Ishikawa (cell line): ENCODE measurements around the gene SLC25A34.

Source experiments
- CEBPB ChIP-seq: IDR thresholded peaks from 2 replicates; pipeline ENCODE4 v1.6.1; 2012
- CREB1 ChIP-seq: IDR thresholded peaks from 2 replicates; pipeline ENCODE4 v1.6.1; 2012; ENCODE audit warnings: low read depth
- EGR1 ChIP-seq: IDR thresholded peaks from 2 replicates; pipeline ENCODE4 v1.6.1; 2012
- EP300 ChIP-seq: IDR thresholded peaks from 2 replicates; pipeline ENCODE4 v1.6.1; 2012; ENCODE audit warnings: borderline replicate concordance
- FOXM1 ChIP-seq: IDR thresholded peaks from 2 replicates; pipeline ENCODE4 v1.6.1; 2012; ENCODE audit warnings: low read depth, borderline replicate concordance
- NFIC ChIP-seq: IDR thresholded peaks from 2 replicates; pipeline ENCODE4 v1.6.1; 2012
- RAD21 ChIP-seq: IDR thresholded peaks from 2 replicates; pipeline ENCODE4 v1.6.1; 2012; ENCODE audit warnings: low read depth
- TAF1 ChIP-seq: IDR thresholded peaks from 2 replicates; pipeline ENCODE4 v1.6.1; 2012; ENCODE audit warnings: low read depth, mild to moderate bottlenecking
- TCF12 ChIP-seq: IDR thresholded peaks from 2 replicates; pipeline ENCODE4 v1.6.1; 2012; ENCODE audit warnings: low read depth
- TEAD4 ChIP-seq: IDR thresholded peaks from 2 replicates; pipeline ENCODE4 v1.6.1; 2012
- YY1 ChIP-seq: IDR thresholded peaks from 2 replicates; pipeline ENCODE4 v1.6.1; 2012; ENCODE audit warnings: low read depth
- ZBTB7A ChIP-seq: IDR thresholded peaks from 2 replicates; pipeline ENCODE4 v1.6.1; 2012; ENCODE audit warnings: low read depth
- TF ChIP-seq, protein P1 (sequence below): IDR thresholded peaks from 2 replicates; pipeline ENCODE4 v1.6.1; 2012; ENCODE audit warnings: low read depth, mild to moderate bottlenecking
- TF ChIP-seq, protein P2 (sequence below): IDR thresholded peaks from 2 replicates; pipeline ENCODE4 v1.6.1; 2012
- TF ChIP-seq, protein P3 (sequence below): IDR thresholded peaks from 2 replicates; pipeline ENCODE4 v1.6.1; 2012

Gene SLC25A34

DNA sequence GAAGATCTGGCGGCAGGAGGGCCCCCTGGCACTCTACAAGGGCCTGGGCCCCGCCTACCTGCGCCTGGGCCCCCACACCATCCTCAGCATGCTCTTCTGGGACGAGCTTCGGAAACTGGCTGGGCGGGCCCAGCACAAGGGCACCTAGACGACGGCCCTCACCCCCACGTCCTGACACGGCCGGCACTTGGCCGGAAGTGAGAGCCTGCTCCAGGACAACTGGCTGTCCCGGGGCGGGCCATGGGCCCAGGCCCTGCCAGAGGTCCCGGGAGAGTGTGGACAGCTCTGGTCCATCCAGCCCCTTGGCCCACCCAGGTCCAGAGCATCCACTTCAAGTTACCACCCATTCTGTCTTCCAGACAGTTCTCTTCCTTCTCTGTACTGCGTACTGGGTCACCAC, 3.2 kb downstream of the SLC25A34 start:
- TF ChIP-seq, protein P1, sequence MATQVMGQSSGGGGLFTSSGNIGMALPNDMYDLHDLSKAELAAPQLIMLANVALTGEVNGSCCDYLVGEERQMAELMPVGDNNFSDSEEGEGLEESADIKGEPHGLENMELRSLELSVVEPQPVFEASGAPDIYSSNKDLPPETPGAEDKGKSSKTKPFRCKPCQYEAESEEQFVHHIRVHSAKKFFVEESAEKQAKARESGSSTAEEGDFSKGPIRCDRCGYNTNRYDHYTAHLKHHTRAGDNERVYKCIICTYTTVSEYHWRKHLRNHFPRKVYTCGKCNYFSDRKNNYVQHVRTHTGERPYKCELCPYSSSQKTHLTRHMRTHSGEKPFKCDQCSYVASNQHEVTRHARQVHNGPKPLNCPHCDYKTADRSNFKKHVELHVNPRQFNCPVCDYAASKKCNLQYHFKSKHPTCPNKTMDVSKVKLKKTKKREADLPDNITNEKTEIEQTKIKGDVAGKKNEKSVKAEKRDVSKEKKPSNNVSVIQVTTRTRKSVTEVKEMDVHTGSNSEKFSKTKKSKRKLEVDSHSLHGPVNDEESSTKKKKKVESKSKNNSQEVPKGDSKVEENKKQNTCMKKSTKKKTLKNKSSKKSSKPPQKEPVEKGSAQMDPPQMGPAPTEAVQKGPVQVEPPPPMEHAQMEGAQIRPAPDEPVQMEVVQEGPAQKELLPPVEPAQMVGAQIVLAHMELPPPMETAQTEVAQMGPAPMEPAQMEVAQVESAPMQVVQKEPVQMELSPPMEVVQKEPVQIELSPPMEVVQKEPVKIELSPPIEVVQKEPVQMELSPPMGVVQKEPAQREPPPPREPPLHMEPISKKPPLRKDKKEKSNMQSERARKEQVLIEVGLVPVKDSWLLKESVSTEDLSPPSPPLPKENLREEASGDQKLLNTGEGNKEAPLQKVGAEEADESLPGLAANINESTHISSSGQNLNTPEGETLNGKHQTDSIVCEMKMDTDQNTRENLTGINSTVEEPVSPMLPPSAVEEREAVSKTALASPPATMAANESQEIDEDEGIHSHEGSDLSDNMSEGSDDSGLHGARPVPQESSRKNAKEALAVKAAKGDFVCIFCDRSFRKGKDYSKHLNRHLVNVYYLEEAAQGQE: no peak
- TF ChIP-seq TCF12: no peak
- no peak for TF ChIP-seq TEAD4
- no peak for TF ChIP-seq RAD21
- TF ChIP-seq YY1: no peak
- no peak for TF ChIP-seq FOXM1
- TF ChIP-seq, protein P2, sequence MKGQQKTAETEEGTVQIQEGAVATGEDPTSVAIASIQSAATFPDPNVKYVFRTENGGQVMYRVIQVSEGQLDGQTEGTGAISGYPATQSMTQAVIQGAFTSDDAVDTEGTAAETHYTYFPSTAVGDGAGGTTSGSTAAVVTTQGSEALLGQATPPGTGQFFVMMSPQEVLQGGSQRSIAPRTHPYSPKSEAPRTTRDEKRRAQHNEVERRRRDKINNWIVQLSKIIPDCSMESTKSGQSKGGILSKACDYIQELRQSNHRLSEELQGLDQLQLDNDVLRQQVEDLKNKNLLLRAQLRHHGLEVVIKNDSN: no peak
- TF ChIP-seq CREB1: no peak
- TF ChIP-seq, protein P3, sequence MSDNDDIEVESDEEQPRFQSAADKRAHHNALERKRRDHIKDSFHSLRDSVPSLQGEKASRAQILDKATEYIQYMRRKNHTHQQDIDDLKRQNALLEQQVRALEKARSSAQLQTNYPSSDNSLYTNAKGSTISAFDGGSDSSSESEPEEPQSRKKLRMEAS: no peak
- TF ChIP-seq NFIC: no peak
- no peak for TF ChIP-seq CEBPB
- no peak for TF ChIP-seq EGR1
- no peak for TF ChIP-seq TAF1
- TF ChIP-seq ZBTB7A: no peak
- TF ChIP-seq EP300: no peak

DNA sequence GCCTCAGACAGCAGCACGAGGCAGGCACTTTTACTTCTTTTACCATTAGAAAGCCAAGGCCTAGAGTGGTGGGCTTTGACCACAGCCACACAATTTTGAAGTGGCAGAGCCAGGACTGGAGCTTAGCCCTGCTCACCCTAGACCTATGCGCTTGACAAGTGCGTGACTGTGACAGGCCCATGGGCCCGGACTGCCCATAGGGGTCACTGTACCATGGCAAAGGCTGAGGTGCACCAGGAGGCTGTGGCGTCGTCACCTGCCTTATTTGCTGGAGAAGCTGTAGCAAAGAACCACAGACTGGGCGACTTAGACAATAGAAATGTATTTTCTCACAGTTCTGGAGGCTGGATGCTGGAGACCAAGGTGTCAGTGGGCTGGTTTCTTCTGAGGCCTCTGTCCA, 3.7 kb downstream of the SLC25A34 start:
- TF ChIP-seq CEBPB (no peak), NFIC (no peak), RAD21 (no peak), EP300 (no peak), TAF1 (no peak), FOXM1 (no peak), TCF12 (no peak), TEAD4 (no peak)
- TF ChIP-seq, protein P1: no peak

DNA sequence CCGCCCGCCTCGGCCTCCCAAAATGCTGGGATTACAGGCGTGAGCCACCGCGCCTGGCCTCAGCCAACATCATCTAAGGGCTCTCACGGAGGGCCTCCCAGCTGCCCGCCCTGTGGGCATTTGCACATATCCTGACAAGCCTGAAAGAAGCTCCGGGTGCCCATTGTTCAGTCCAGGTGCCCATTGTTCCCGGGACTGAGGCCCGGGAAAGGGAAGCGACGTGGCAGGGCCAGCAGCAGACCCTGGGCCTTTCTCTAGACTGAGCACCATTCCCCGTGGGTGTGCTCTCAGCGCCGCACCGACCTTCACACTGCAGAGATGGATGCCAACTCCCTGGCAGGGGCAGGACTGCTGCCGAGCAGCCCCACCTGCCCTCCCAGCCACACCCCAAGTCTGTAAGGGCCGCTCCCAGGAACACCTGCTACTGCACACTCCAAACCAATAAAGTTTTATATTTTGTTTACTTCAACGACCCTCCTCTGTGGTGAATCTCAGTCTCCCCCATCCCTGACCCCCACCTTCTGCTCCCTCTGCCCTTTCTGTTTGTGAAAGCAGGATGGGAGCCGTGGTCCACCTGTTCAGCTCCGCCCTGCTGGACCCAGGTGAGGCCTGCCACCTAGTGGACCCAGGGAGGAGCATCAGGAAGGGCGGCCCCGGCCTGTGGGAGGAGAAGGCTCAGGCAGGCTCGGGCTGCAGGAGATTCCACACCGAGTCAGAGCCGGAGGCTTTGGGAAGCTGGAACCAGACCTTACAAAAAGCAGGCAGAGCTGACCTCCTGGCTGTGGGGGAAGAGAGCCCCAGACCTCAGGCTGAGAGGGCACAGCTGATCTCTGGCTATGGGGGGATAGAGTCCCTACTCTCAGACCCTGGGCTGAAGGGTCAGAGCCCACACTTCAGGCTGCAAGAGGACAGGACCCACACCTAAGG, 5.1 kb downstream of the SLC25A34 start:
- TF ChIP-seq, protein P1: no peak
- TF ChIP-seq RAD21: peak; percentile 99
- TF ChIP-seq, protein P2: no peak
- TF ChIP-seq NFIC: no peak
- TF ChIP-seq FOXM1: no peak

DNA sequence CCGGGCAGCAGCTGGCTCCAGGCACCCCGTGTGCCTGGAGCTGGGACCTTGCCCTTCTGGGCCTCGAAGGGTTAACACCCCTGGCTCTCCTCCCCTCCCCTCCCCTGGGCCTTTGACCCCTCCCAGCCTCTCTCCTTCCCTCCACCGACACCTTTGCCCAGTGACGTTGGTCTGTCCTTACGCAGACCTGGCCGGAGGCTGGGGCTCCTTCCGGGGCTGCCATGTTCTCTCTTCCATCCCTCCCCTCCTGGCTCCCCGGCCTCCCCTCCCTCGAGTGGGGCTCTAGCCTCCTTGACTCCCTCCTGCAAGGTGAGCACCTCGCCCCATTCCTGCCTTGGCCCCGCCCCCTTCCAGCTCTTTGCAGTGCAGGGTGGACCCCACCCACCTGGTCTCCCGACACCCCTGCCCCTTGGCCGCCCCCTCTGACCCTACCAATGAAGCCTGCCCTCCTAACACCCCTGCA, 6.3 kb downstream of the SLC25A34 start, which contains the start of gene TMEM82:
Gene TMEM82 (plus strand): TSS at position 161 of the 463 bp plus-strand sequence. CDS start 61 bp downstream, at position 222.
- TF ChIP-seq EGR1 (no peak), CEBPB (no peak), FOXM1 (no peak), YY1 (no peak), EP300 (no peak), TEAD4 (no peak), NFIC (no peak), TAF1 (no peak), CREB1 (no peak)
- TF ChIP-seq, protein P2: no peak
- TF ChIP-seq, protein P1: no peak
- TF ChIP-seq, protein P3: no peak
